ENCODE results near the gene DUSP9.

DNA sequence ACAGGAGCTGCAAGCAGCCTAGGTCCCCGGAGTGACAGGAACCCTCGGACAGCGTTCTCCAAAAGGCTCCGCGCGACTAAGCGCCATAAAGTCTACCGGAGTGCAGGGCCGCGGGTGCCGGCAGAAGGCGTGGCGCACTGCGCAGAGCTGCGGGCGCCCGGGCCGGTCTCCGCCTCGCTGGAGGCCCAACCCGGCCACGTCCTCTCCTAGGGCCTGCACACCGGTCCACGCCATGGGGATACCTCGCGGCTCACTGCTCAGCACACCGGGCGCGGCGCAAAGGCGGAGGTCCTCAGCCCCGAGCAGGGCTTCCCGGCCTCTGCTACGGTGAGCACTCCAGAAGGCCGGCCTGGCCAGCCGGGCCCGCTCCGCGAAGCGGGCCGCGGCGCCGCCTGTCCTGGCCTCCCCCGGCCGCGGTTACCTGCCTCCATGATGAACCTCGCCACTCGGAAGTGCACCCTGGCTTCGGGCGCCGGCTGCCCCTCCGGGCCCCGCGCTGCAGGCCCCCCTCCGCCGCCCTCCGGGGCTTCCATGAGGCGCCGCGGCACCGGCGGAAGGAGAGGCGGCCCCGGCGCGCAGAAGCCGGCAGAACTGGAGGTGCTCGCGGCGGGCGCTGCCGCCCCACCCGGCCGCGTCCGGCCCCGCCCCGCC lies 48.3 kb upstream of the DUSP9 start, which contains the start of gene CCNQ:
- TF ChIP-seq POLR2AphosphoS5 (IDR thresholded peaks at IDR 0.05; ENCODE audit: low read depth, low read length) (no peak), POLR2A (IDR thresholded peaks at IDR 0.05; ENCODE audit: low read depth, low read length) (peak; percentile 54; the same call in 1 of the 2 replicates)

Data from GM12892 (cell line).